DMS53 treated with DMSO at 0.1 percent for 48 hours (cell line): ENCODE measurements around the gene ATP11A.

Source experiments
- DNase-seq: peaks from one replicate; lab custom pipeline; 2025; ENCODE audit not compliant: unreplicated experiment; lab: John Stamatoyannopoulos, UW

The ATP11A gene

DNA sequence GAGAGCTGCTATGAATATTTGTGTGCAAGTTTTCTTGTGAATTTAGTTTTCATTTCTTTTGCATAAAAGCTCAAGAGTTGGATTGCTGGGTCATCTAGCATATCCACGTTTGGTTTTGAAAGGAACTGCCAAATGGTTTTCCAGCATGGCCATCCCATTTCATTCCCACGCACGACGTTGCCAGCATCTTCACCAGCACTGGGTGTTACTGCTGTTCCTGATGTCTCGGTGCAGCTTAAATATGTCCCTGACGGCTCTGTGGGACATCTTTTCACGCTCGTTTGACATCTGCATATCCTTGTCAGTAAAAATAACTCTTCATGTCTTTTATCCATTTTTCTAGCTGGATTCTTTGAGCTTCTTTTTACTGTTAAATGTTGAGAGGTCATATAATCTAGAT, 123.7 kb downstream of the ATP11A start:
- no peak for DNase-seq

DNA sequence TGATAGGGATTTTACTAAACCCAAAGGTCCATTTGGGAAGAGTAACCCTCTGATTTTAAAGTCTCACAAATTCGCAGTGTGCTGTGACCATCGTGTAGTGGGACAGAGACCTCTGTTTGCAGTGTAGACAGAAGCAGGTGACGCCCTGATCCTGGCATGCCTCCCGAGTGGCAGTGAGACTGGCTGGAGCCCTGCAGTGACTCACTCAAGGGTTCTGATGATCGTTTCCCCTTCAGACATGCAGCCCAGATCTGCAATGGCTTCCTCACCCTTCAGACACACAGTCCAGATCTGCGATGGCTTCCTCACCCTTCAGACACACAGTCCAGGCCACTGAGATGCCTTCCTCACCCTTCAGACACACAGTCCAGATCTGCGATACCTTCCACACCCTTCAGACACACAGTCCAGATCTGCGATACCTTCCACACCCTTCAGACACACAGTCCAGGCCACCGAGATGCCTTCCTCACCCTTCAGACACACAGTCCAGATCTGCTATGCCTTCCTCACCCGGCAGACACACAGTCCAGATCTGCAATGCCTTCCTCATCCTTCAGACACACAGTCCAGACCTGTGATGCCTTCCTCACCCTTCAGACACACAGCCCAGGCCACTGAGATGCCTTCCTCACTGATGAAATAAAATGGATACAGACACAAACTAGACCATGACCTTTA, 125.2 kb downstream of the ATP11A start:
- DNase-seq: no peak

DNA sequence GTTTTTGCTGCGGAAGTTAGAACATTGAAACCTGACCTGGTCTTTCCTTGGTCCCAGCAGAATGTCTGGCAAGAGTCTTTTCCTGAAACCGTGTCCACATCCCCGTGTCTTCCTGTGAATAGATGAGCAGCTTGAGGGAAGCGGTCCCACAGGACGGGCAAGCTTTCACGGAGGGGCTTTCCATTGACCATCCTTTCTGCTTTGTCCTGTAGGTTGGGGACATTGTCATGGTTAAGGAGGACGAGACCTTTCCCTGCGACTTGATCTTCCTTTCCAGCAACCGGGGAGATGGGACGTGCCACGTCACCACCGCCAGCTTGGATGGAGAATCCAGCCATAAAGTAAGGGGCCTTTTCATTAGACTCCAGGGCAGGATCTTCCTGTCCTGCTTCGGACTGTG, 126.0 kb downstream of the ATP11A start:
- DNase-seq: no peak

DNA sequence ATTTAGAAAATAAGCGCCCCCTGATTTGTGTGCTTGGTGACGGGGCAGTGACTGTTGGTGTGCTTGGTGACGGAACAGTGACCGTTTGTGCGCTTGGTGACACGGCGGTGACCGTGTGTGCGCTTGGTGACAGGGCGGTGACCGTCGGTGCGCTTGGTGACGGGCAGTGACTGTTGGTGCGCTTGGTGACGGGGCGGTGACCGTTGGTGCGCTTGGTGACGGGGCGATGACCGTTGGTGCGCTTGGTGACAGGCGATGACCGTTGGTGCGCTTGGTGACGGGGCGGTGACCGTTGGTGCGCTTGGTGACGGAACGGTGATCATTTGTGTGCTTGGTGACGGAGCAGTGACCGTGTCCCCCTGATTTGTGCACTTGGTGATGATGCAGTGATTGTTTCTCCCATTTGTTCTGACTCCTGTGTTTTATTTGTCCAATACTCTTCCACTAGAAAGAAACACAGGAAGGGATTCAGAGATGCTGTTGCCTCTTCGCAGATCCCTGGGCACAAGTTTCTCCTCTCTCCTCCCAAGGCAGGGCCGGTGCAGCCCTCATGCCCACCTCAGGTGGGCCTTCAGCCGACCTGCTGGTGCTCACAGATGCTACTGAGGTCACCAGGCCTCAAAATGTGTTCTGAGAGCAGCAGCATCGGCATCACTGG, 128.3 kb downstream of the ATP11A start:
- DNase-seq: no peak

DNA sequence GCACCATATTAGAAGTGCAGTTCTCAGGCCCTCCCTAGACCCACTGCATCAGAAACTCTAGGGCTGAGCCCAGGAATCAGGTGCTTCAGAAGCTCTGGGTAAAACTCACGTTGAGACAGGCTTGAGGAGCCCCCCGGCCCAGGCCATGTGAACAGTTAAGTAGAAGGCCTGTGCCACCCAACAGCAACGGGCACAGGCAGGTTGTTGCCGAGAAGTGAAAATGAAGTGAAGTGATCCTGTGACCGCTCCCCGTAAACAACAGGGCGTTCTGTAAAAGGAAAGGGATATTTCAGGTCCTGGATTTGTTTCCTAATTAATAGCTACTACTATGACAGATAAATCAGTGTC, 128.8 kb downstream of the ATP11A start:
- no peak for DNase-seq

DNA sequence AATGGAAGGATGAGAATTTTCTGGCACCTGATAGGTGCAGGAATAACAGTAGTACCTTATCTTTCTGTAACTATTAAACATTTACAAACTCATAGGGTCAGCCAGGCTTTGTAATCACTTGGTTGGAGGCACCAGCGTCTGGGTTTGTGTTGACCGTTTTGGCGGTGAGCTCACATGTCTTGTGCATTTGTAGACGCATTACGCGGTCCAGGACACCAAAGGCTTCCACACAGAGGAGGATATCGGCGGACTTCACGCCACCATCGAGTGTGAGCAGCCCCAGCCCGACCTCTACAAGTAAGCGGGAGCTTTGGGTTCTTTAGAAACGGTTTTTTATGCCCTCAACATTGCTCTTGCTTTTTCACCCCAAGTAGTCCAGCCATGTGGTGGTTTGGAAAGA, 129.3 kb downstream of the ATP11A start:
- DNase-seq: no peak

DNA sequence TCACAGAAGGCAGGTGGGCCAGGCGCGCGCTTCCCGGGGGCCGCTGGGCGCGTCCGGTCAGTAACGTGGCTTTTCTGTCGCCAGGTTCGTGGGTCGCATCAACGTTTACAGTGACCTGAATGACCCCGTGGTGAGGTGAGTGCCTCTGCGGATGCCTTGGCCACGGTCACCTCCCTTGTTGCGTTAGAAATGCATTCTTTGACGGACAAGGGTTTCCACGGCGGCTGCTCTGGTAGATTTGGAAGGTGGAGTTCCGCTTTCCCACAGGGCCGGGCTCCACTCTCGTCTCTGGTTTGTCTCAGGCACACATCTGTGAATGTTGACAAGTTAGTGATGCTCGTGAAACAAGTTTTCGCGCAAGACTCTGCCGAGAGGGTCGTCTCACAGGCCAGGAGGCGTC, 130.0 kb downstream of the ATP11A start:
- no peak for DNase-seq

DNA sequence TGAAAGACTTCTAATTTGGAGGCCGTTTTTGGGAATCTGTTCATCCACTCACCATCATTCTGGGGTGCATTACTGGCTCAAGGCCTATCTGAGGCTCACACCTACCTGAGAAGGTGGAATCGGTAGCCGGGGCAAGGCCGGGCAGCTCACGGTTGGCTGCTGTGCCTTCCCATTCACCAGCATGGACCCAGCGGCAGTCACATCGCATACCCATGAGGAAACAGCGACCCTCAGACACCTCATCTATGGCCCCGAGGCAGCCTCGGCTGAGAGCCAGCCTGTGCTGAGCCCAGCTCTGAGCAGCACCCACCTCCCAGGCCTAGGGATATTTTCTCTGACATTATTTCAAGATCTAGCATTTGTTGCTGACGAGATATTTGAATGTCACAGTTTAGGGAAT, 130.5 kb downstream of the ATP11A start:
- DNase-seq: no peak

DNA sequence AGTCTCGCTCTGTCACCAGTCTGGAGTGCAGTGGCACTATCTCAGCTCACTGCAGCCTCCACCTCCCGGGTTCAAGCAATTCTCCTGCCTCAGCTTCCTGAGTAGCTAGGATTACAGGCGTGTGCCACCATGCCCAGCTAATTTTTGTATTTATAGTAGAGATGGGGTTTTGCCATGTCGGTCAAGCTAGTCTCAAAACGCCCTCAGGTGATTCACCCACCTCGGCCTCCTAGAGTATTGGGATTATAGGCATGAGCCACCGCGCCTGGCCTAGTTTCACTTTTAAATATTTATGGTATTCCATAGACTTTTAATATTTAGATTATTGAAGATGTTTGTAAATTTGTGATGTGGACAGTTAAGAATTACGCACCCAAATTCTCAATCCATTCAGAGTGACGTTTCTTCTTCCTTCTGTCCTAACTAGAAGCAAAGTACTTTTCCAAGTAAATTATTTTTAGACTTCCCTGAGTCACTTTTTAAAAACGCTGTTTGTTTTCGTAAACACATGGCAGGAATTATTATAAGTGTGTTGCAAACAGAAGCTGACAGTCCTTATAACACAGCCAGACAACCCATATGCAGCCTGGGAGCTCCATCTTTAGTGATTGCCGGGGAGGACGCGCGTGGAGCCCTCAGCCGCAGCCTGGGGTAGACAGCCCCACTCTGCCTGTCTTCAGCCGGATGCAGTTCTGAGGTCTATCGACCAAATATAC, 131.7 kb downstream of the ATP11A start:
- DNase-seq: no peak

DNA sequence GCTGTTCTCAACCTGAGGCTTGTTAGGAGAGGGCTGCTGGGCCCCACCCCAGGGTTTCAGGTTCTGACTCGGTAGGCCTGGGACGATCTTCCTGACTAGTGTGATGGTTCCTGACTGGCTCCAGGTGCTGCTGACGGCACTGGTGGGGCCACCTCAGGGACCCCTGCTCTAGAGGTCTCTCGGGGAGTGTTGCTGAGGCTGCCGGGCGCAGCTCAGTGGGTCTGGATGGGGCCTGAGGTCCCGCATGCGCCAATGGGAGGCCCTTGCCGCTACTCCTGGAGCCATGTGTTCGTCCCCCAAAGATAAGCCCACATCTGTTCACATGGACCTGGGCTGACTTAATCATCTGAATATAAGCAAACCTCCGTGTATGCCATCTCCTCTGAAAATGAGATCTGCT, 133.0 kb downstream of the ATP11A start:
- no peak for DNase-seq

DNA sequence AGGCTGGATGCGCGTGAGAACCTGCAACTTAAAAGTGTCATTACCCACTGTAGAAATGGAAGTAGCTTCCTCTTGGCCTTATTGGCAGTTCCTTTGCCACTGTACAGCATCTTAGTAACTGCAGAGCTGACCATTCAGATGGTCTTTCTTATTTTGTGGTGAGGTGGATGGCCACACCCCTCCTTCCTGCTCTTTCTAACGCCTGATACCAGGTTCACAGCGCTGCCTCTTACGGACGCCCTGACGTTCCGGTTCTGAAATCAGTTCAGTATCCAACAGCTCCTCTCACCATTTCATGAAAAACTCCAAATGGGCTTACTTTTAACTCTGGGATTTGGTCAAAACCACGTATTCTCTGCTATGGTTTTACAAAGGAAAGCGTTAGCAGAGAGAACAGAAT, 134.6 kb downstream of the ATP11A start:
- no peak for DNase-seq

DNA sequence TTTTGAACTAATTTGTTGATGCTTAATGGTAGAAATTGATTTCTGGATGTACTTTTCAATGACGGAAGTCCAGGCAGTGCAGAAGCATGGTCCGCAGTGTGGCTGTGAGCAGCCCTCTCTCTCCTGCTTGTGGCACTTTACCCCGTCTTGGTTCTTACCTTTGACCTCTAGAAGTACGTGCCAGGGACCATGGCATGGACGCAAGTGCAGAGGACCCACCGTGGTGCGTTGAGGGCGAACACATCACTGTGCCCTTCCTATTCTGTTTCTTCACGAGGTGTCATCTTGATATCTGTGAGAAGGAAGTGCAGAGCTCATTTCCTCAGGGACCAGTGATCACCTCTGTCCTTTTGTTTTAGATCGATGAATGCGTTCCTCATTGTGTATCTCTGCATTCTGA, 135.2 kb downstream of the ATP11A start:
- no peak for DNase-seq

DNA sequence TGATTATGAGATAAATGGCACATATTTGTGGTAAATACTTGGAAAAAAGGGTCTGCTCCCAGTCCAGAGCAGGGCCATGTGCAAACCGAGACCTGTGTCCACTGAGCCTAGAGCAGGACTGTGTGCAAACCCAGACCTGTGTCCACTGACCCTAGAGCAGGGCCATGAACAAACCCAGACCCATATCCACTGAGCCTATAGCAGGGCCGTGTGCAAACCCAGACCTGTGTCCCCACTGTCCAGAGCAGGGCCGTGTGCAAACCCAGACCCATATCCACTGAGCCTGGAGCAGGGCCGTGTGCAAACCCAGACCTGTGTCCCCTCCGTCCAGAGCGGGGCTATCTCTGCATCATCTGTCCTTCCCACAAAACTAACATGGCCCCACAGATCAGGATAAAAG, 136.0 kb downstream of the ATP11A start:
- DNase-seq: no peak

DNA sequence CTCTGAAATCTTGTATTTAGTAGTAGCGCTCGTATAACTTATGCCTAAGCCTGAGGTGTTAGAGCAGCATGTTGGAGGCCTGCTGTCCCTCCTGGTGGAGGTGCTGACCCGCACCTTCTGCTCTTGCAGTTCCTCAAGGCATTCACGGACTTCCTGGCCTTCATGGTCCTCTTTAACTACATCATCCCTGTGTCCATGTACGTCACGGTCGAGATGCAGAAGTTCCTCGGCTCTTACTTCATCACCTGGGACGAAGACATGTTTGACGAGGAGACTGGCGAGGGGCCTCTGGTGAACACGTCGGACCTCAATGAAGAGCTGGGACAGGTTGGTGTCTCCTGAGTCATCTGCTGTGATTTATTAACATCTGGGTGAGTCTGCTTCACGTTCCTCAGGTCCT, 136.7 kb downstream of the ATP11A start:
- DNase-seq: no peak

DNA sequence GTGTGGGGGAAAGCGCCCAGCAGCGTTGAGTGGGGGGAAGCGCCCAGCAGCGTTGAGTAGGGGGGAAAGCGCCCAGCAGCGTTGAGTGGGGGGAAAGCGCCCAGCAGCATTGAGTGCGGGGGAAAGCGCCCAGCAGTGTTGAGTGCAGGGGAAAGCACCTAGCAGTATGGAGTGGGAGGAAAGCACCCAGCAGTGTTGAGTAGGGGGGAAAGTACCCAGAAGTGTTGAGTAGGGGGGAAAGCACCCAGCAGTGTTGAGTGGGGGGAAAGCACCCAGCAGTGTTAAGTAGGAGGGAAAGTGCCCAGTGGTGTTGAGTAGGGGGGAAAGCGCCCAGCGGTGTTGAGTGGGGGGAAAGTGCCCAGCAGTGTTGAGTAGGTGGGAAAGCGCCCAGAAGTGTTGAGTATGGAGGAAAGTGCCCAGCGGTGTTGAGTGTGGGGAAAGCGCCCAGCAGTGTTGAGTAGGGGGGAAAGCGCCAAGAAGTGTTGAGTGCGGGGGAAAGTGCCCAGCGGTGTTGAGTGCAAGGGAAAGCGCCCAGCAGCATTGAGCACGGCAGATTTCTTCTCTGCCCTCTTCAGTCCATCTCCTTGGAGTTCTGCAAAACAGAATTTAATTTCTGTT, 138.4 kb downstream of the ATP11A start:
- DNase-seq: no peak

DNA sequence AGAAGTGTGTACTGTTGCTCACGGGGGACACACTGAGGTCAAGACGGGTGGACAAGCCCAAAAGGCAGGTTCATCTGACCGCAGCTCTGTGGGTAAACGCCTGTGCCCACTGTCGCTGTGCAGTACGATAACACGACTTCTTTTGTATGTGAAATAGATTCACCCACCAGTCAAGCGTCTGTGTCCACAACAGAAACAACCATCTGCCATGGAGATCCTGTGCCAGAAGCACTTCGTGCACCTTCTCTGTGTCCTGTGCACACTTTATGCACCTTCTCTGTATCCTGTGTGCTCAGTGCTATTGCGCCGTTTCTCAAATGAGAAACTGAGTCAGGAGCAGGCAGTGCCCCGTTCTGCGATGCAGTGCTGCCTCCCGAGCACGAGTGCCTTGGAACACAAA, 138.9 kb downstream of the ATP11A start:
- no peak for DNase-seq

DNA sequence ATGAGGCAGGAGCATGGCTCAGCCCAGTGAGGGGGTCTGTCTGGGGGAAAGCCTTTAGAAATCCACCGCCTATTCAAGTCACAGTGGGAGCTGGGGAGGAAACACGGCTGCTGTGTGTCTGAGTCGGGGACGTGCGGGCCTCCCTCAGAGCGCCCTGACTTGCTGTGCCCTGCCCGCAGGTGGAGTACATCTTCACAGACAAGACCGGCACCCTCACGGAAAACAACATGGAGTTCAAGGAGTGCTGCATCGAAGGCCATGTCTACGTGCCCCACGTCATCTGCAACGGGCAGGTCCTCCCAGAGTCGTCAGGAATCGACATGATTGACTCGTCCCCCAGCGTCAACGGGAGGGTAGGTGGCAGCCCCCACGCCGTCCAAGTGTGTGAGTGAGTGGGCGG, 141.4 kb downstream of the ATP11A start:
- DNase-seq: no peak

DNA sequence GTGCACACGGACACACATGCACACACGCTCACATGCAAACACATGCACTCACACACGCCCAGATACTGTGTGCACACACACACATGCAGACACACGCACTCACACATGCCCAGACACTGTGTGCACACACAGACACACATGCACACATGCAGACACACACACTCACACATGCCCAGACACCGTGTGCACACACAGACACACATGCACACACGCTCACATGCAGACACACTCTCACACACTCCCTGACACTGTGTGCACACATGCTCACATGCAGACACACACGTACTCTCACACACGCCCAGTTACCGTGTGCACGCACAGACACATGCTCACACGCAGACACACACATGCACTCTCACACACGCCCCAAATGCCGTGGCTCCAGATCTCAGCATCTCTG, 142.0 kb downstream of the ATP11A start:
- no peak for DNase-seq

DNA sequence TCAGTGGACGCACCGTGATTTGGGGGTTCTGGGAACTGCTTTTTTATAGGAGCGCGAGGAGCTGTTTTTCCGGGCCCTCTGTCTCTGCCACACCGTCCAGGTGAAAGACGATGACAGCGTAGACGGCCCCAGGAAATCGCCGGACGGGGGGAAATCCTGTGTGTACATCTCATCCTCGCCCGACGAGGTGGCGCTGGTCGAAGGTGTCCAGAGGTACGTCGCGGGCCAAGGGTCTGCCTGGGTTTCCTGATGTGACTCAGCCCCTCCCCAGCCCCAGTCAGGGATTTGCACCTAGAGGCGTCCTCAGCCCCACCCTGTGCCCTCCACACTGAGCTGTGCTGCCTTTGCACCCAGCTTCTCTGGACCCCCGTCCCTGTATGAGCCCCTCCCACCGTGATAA, 143.0 kb downstream of the ATP11A start:
- no peak for DNase-seq

DNA sequence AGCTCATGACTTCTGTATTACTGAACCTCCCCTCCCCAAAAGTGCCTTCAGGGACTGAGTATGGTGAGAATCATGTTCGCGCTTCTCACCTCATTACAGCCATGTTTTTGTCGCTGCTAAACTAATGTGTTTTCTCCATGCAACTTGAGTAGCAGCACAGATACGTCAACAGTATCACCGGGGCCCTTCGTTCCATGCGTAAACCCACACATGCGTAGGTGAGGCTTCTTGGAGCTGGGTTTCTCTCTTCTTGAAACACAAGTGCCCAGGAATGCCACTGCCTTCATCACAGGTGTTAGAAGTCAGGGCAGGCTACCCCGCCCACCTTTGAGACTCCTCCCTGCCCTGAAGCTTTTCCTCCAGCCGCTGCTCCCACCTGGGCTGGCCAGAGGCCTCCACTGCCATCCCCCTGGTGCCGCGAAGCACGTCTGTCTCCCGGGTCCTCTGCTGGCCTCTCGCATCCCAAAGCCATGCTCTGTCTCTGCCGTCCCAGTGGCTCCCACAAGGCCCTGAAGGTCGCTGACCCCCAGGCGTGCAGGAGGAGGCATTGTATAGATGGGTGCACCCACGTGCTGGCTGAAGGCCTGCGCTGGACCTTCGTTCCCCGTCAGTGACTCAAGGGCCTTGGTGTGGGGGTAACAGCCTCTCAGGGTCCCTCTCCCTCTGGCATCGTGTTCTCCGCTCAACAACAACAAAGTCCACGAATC, 143.9 kb downstream of the ATP11A start:
- no peak for DNase-seq

DNA sequence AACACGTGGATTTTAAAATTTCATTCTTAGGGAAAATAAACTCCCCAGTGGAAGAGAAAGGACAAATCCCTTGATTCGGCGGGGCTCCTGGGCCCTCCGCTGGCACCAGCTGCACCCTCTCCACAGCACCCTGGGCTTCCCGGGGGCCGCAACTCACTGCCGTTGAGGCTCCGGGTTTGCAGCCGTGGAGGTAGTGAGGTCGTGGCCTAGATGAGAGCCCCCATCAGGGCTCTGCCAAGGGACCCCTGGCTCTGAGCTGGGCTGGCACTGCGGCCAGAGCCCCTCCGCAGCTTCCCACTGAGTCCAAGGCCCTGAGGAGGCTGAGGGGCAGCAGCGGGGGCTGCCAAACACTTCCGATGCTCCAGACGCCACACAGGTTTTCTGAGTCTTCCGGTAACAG, 145.5 kb downstream of the ATP11A start:
- no peak for DNase-seq

DNA sequence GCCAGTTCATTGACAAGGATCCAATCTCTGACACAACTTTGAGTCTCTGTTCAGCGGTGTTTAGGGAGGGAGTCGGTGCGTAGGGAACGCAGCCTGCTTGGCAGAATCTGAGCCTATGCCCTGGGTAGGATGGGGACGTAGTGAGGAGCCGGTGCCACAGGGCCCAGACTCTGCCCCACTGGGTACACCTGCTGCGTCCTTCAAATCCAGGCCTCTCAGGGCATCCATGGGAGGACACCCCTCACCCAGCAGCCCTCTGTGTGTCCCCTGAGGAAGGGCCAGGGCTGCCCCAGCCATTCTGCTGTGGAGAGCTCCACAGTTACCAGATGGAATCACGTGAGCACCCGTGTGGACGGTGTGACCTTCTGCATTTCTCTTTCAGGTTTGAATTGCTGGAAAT, 146.0 kb downstream of the ATP11A start:
- DNase-seq: no peak
